Measurements from ENCODE around the gene CD226.
"Not testable (repeated sequence)": the region's sequence is repeated elsewhere in the genome, so short reads cannot be mapped to it uniquely, and the experiment has no call there.

CD226 gene

GRCh38 chr18:69866212-69866611 is 81.5 kb downstream of the CD226 start:
- no peak overlapping the region for H3K4me3 ChIP-seq (ENCODE audit: low read length)
- no peak for TF ChIP-seq EZH2phosphoT487 (IDR thresholded peaks at IDR 0.05; ENCODE audit: low read depth)
- TF ChIP-seq, protein P1, sequence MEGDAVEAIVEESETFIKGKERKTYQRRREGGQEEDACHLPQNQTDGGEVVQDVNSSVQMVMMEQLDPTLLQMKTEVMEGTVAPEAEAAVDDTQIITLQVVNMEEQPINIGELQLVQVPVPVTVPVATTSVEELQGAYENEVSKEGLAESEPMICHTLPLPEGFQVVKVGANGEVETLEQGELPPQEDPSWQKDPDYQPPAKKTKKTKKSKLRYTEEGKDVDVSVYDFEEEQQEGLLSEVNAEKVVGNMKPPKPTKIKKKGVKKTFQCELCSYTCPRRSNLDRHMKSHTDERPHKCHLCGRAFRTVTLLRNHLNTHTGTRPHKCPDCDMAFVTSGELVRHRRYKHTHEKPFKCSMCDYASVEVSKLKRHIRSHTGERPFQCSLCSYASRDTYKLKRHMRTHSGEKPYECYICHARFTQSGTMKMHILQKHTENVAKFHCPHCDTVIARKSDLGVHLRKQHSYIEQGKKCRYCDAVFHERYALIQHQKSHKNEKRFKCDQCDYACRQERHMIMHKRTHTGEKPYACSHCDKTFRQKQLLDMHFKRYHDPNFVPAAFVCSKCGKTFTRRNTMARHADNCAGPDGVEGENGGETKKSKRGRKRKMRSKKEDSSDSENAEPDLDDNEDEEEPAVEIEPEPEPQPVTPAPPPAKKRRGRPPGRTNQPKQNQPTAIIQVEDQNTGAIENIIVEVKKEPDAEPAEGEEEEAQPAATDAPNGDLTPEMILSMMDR (IDR thresholded peaks at IDR 0.05; ENCODE audit: low read depth, low read length) = peak; percentile 34

GRCh38 chr18:69865776-69866175 is 81.9 kb downstream of the CD226 start:
- Histone ChIP-seq H3K79me2 (ENCODE audit: low read length) (no peaks in the 10 kb centered on the region), H3K9me3 (ENCODE audit: insufficient read depth, low read length) (no peaks in the 10 kb centered on the region), H3K27ac (ENCODE audit: low read length) (no peak overlapping the region), H3K9ac (ENCODE audit: low read length) (no peak overlapping the region), H3K4me1 (ENCODE audit: low read length) (peaks cover 11% of the 10 kb centered on the region), H4K20me1 (ENCODE audit: insufficient read depth, low read length) (no peaks in the 10 kb centered on the region), H3K27me3 (ENCODE audit: low read depth, low read length) (no peaks in the 10 kb centered on the region), H2AFZ (ENCODE audit: low read depth, low read length) (no peak overlapping the region), H3K36me3 (replicated peaks; ENCODE audit: low read depth, low read length) (peaks cover 10% of the 10 kb centered on the region), H3K4me2 (ENCODE audit: low read length) (no peak overlapping the region), H3K4me3 (ENCODE audit: low read length) (no peak overlapping the region)
- TF ChIP-seq, protein P1 (IDR thresholded peaks at IDR 0.05; ENCODE audit: low read depth, low read length) = no peak
- TF ChIP-seq EZH2phosphoT487 (IDR thresholded peaks at IDR 0.05; ENCODE audit: low read depth) = no peak

More at GRCh38 chr18:69866212-69866611, 81.5 kb downstream of the CD226 start:
- Histone ChIP-seq H3K9ac (ENCODE audit: low read length) (no peak overlapping the region), H3K79me2 (ENCODE audit: low read length) (no peaks in the 10 kb centered on the region), H3K27me3 (ENCODE audit: low read depth, low read length) (no peaks in the 10 kb centered on the region), H3K27ac (ENCODE audit: low read length) (no peak overlapping the region), H3K4me2 (ENCODE audit: low read length) (no peak overlapping the region), H2AFZ (ENCODE audit: low read depth, low read length) (no peak overlapping the region), H3K4me1 (ENCODE audit: low read length) (peaks cover 11% of the 10 kb centered on the region), H3K36me3 (replicated peaks; ENCODE audit: low read depth, low read length) (peaks cover 10% of the 10 kb centered on the region), H3K9me3 (ENCODE audit: insufficient read depth, low read length) (no peaks in the 10 kb centered on the region), H4K20me1 (ENCODE audit: insufficient read depth, low read length) (no peaks in the 10 kb centered on the region)

- H3K79me2 ChIP-seq (ENCODE audit: low read length); H2AFZ ChIP-seq (ENCODE audit: low read depth, low read length); H3K9me3 ChIP-seq (ENCODE audit: insufficient read depth, low read length); H4K20me1 ChIP-seq (ENCODE audit: insufficient read depth, low read length); H3K27me3 ChIP-seq (ENCODE audit: low read depth, low read length); H3K27ac ChIP-seq (ENCODE audit: low read length); H3K4me3 ChIP-seq (ENCODE audit: low read length); H3K9ac ChIP-seq (ENCODE audit: low read length): not testable (repeated sequence)
- Histone ChIP-seq H3K36me3 (replicated peaks; ENCODE audit: low read depth, low read length) (peaks cover 10% of the 10 kb centered on the region), H3K4me2 (ENCODE audit: low read length) (peak overlapping the region; percentile 4), H3K4me1 (ENCODE audit: low read length) (peaks cover 11% of the 10 kb centered on the region)
Observed at GRCh38 chr18:69864802-69865201, 82.9 kb downstream of the CD226 start.

DNA sequence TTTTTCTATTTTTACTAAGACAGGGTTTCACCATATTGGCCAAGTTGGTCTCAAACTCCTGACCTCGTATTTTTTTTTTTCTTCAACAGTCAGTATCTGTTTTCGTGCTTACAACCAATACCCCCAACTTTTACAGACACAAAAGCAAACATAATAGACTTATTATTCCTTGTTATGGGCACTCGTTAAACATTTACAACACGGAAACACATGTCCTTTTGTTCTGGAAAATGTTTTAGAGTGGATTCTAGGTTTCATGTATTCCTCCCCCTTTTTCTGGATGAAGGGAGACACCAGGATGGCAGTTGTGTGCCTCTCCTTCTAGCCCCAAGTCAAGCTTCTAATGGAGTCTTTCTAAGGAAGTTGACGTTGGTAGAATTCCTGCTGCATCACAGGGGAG is 88.8 kb downstream of the CD226 start:
- H3K27ac ChIP-seq (ENCODE audit: low read length) = no peak overlapping the region
- H3K27me3 ChIP-seq (ENCODE audit: low read depth, low read length) = no peaks in the 10 kb centered on the region
- peaks cover 5% of the 10 kb centered on the region for H3K36me3 ChIP-seq (replicated peaks; ENCODE audit: low read depth, low read length)
- H2AFZ ChIP-seq (ENCODE audit: low read depth, low read length) = no peak overlapping the region
- H4K20me1 ChIP-seq (ENCODE audit: insufficient read depth, low read length) = no peaks in the 10 kb centered on the region
- H3K4me3 ChIP-seq (ENCODE audit: low read length) = no peak overlapping the region
- no peak overlapping the region for H3K9ac ChIP-seq (ENCODE audit: low read length)
- TF ChIP-seq, protein P1 (IDR thresholded peaks at IDR 0.05; ENCODE audit: low read depth, low read length) = no peak
- no peak for TF ChIP-seq EZH2phosphoT487 (IDR thresholded peaks at IDR 0.05; ENCODE audit: low read depth)
- no peaks in the 10 kb centered on the region for H3K79me2 ChIP-seq (ENCODE audit: low read length)
- H3K4me2 ChIP-seq (ENCODE audit: low read length) = no peak overlapping the region
- H3K4me1 ChIP-seq (ENCODE audit: low read length) = no peaks in the 10 kb centered on the region
- H3K9me3 ChIP-seq (ENCODE audit: insufficient read depth, low read length) = no peaks in the 10 kb centered on the region

GRCh38 chr18:69854455-69854854 is 93.2 kb downstream of the CD226 start:
- H3K27me3 ChIP-seq (ENCODE audit: low read depth, low read length) = no peaks in the 10 kb centered on the region
- H3K36me3 ChIP-seq (replicated peaks; ENCODE audit: low read depth, low read length) = no peaks in the 10 kb centered on the region
- TF ChIP-seq, protein P1 (IDR thresholded peaks at IDR 0.05; ENCODE audit: low read depth, low read length) = no peak
- TF ChIP-seq EZH2phosphoT487 (IDR thresholded peaks at IDR 0.05; ENCODE audit: low read depth) = no peak
- no peaks in the 10 kb centered on the region for H3K9me3 ChIP-seq (ENCODE audit: insufficient read depth, low read length)
- no peak overlapping the region for H3K27ac ChIP-seq (ENCODE audit: low read length)
- H3K4me1 ChIP-seq (ENCODE audit: low read length) = no peaks in the 10 kb centered on the region
- H3K4me3 ChIP-seq (ENCODE audit: low read length) = no peak overlapping the region
- no peaks in the 10 kb centered on the region for H4K20me1 ChIP-seq (ENCODE audit: insufficient read depth, low read length)
- no peak overlapping the region for H3K4me2 ChIP-seq (ENCODE audit: low read length)
- no peak overlapping the region for H3K9ac ChIP-seq (ENCODE audit: low read length)
- H2AFZ ChIP-seq (ENCODE audit: low read depth, low read length) = no peak overlapping the region
- no peaks in the 10 kb centered on the region for H3K79me2 ChIP-seq (ENCODE audit: low read length)

All from OCI-LY3 (cell line).